Measurements from ENCODE around the gene VSTM2L.

Gene VSTM2L

GRCh38 chr20:37994512-37994911, 91.6 kb downstream of the VSTM2L start:
- Histone ChIP-seq H3K9ac (ENCODE audit: low read depth, low read length) (no peak overlapping the region), H3K36me3 (ENCODE audit: control insufficient read depth, insufficient read depth, low read length) (peaks cover 79% of the 10 kb centered on the region), H3K4me3 (ENCODE audit: low read depth, low read length) (no peak overlapping the region), H3K4me1 (ENCODE audit: control insufficient read depth, insufficient read depth, low read length) (peaks cover 4% of the 10 kb centered on the region; the same call in 1 of the 2 replicates), H3K27me3 (ENCODE audit: control insufficient read depth, insufficient read depth, low read length) (no peaks in the 10 kb centered on the region), H3K9me3 (ENCODE audit: control insufficient read depth, insufficient read depth, low read length) (no peaks in the 10 kb centered on the region), H3K27ac (ENCODE audit: low read depth, low read length) (no peak overlapping the region)

All from HUES48 (cell line).